T-cell (primary cell): ENCODE data around the gene PAGR1. TPM values are rescaled to one million over a fixed set of nuclear protein-coding genes. Genes with fewer than 3 reads are reported as not detected.
A peak's percentile ranks its signal among the peaks of the same experiment; 100 is the strongest.
"Not testable (repeated sequence)": the region's sequence is repeated elsewhere in the genome, so short reads cannot be mapped to it uniquely, and the experiment has no call there.

Experiments
- ATAC-seq, 4 experiments: fragments of 200-7000 bp in 3 of 4; fragments of 150-1000 bp in 1 of 4; cut with Tn5 transposase; replicated peaks in 1 of 4; 1 replicate in 3 of 4; 2 replicates in 1 of 4; pipeline ENCODE4 v1.10.0; 2021; ENCODE audit warnings: moderate library complexity in 3 of 4, mild to moderate bottlenecking in 2 of 4, moderate number of reproducible peaks in 1 of 4
- CTCF ChIA-PET, 2 donors: fragments of 300-600 bp; sonication (Branson Sonifier 250); formaldehyde crosslinking; loops; one replicate each; lab custom pipeline; 2022; ENCODE audit warnings: antibody characterized with exemption in 2 of 2; lab: Charles Lee
- POLR2A ChIA-PET, 2 donors: fragments of 300-600 bp; sonication (Branson Sonifier 250); formaldehyde crosslinking; loops; one replicate each; lab custom pipeline; 2022; ENCODE audit warnings: antibody characterized with exemption in 2 of 2; lab: Charles Lee
- DNase-seq, 35 experiments: peaks; one replicate each; pipeline versions ENCODE4 v3.0.0 to v3.0.0-alpha.2; 2013 to 2023
- H3K27ac ChIP-seq: one replicate; pipeline ENCODE4 v1.5.1; 2013; ENCODE audit warnings: low read length
- H3K27me3 ChIP-seq, 2 experiments: replicated peaks in 1 of 2; 1 replicate in 1 of 2; 2 replicates in 1 of 2; pipeline versions ENCODE4 v1.6.1 to v1.7.0; 2013; ENCODE audit warnings: low read length in 1 of 2, mixed read lengths in 1 of 2; ENCODE audit not compliant: control insufficient read depth in 2 of 2, insufficient read depth in 2 of 2; ENCODE audit errors: extremely low read depth in 1 of 2
- H3K36me3 ChIP-seq, 2 donors: 1 replicate in 1 of 2; 2 replicates in 1 of 2; pipeline versions ENCODE4 v1.6.1 to v1.7.0; 2013; ENCODE audit warnings: low read length in 1 of 2; ENCODE audit not compliant: control insufficient read depth in 2 of 2, insufficient read depth in 1 of 2; ENCODE audit errors: extremely low read depth in 1 of 2
- H3K4me1 ChIP-seq, 2 experiments: 1 replicate in 1 of 2; 2 replicates in 1 of 2; pipeline versions ENCODE4 v1.6.1 to v1.7.0; 2013; ENCODE audit warnings: low read length in 2 of 2, mixed read lengths in 1 of 2; ENCODE audit not compliant: insufficient read depth in 2 of 2, control insufficient read depth in 1 of 2; ENCODE audit errors: extremely low read depth in 1 of 2
- H3K4me3 ChIP-seq, 2 donors: 1 replicate in 1 of 2; 2 replicates in 1 of 2; pipeline versions ENCODE4 v1.5.1 to v1.7.0; 2013; ENCODE audit warnings: mild to moderate bottlenecking in 2 of 2, low read length in 1 of 2, moderate library complexity in 1 of 2; ENCODE audit not compliant: control insufficient read depth in 1 of 2; ENCODE audit errors: extremely low read depth in 1 of 2
- H3K9me3 ChIP-seq: 2 replicates; pipeline ENCODE4 v1.7.0; 2013
- H3K27ac Mint-ChIP-seq, 2 donors: one replicate each; pipeline ENCODE4 v1.8.0; 2020 to 2021; ENCODE audit warnings: mild to moderate bottlenecking in 2 of 2, mixed read lengths in 2 of 2
- H3K27me3 Mint-ChIP-seq, 2 donors: one replicate each; pipeline ENCODE4 v1.8.0; 2021 to 2022; ENCODE audit warnings: mixed read lengths in 2 of 2
- H3K36me3 Mint-ChIP-seq: one replicate; pipeline ENCODE4 v1.8.0; 2021; ENCODE audit warnings: mixed read lengths
- H3K4me1 Mint-ChIP-seq, 3 donors: one replicate each; pipeline ENCODE4 v1.8.0; 2020 to 2022; ENCODE audit warnings: mixed read lengths in 3 of 3, mild to moderate bottlenecking in 1 of 3
- H3K4me3 Mint-ChIP-seq, 3 donors: one replicate each; pipeline ENCODE4 v1.8.0; 2020 to 2022; ENCODE audit warnings: mild to moderate bottlenecking in 3 of 3, mixed read lengths in 3 of 3, moderate library complexity in 3 of 3
- H3K9me3 Mint-ChIP-seq, 3 donors: one replicate each; pipeline ENCODE4 v1.8.0; 2020 to 2022; ENCODE audit warnings: mixed read lengths in 3 of 3
- WGBS: methylation state at CpG from one replicate; pipeline ENCODE4 v1.1.5; 2013; ENCODE audit warnings: missing lambda C conversion rate; ENCODE audit not compliant: insufficient coverage; 5-methylcytosine and 5-hydroxymethylcytosine counted together
- total RNA-seq, 35 experiments: library from RNA in 6 of 35; stranded (reverse) in 6 of 35; fragments of 120-200 nt in 1 of 35; gene quantifications; one replicate each; pipeline versions ENCODE4 v1.2.1 to v1.2.4 and lab custom pipeline; 2013 to 2026

Gene PAGR1
- total RNA-seq, 5 donors from 2014 or later (not counting 1 experiment from before 2014, with no cell fraction given), result 16.0 to 47.2 (median 40.6) TPM

DNA sequence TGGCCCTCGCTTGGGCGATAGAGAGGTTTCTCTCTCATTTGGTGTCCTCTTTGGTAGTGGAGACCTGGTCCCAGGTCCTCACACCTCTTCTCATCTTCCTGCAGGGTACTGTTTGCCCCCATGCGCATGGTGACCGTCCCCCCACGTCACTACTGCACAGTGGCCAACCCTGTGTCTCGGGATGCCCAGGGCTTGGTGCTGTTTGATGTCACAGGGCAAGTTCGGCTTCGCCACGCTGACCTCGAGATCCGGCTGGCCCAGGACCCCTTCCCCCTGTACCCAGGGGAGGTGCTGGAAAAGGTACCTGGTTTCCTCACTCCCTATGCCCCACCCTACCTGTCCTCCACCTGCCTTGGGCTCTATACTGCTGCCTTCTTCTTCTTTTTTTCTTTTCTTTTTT is 14.8 kb downstream of the PAGR1 start:
- H3K36me3 ChIP-seq, result peaks cover 4 to 53% of the 10 kb centered on the region in 2 donors
- peaks cover 16% of the 10 kb centered on the region for H3K36me3 Mint-ChIP-seq
- no peaks in the 10 kb centered on the region for H3K27me3 ChIP-seq
- peak overlapping the region in 1 of 2 donors; percentile 16 for H3K27ac Mint-ChIP-seq
- no peaks in the 10 kb centered on the region for H3K27me3 Mint-ChIP-seq
- H3K4me3 Mint-ChIP-seq, result no peak overlapping the region
- no peak overlapping the region for H3K4me3 ChIP-seq
- H3K27ac ChIP-seq, result no peak overlapping the region
- ChIA-PET CTCF (no interaction called here), POLR2A (no interaction called here)
- H3K4me1 ChIP-seq, result peaks cover 20 to 52% of the 10 kb centered on the region in 2 experiments
- no peaks in the 10 kb centered on the region for H3K9me3 Mint-ChIP-seq
- H3K9me3 ChIP-seq, result no peaks in the 10 kb centered on the region
- DNase-seq (no peak), ATAC-seq (no peak)
- WGBS, result 91% methylated on average over 5 of the region's 11 CpGs
- peaks cover 37 to 54% (median 51%) of the 10 kb centered on the region in 3 donors for H3K4me1 Mint-ChIP-seq

GRCh38 chr16:29831490-29831889 is 15.5 kb downstream of the PAGR1 start:
- Histone ChIP-seq H3K4me3 (no peak overlapping the region), H3K4me1 (peaks cover 13 to 44% of the 10 kb centered on the region in 2 experiments), H3K27ac (no peak overlapping the region), H3K36me3 (peaks cover 4 to 56% of the 10 kb centered on the region in 2 donors), H3K9me3 (no peaks in the 10 kb centered on the region), H3K27me3 (no peaks in the 10 kb centered on the region)
- H3K9me3 Mint-ChIP-seq, result no peaks in the 10 kb centered on the region
- DNase-seq (no peak), ATAC-seq (no peak)
- 100% methylated on average over 1 of the region's 2 CpGs for WGBS
- no peaks in the 10 kb centered on the region for H3K27me3 Mint-ChIP-seq
- ChIA-PET POLR2A (no interaction called here), CTCF (no interaction called here)
- H3K27ac Mint-ChIP-seq, result peak overlapping the region in 1 of 2 donors; percentile 73
- H3K36me3 Mint-ChIP-seq, result peaks cover 18% of the 10 kb centered on the region
- peaks cover 30 to 48% (median 45%) of the 10 kb centered on the region in 3 donors for H3K4me1 Mint-ChIP-seq
- H3K4me3 Mint-ChIP-seq, result peak overlapping the region in 1 of 3 donors; percentile 12

GRCh38 chr16:29833219-29833618 is 17.3 kb downstream of the PAGR1 start:
- Mint-ChIP-seq H3K36me3 (peaks cover 27% of the 10 kb centered on the region), H3K27ac (peak overlapping the region in 1 of 2 donors; percentile 6), H3K4me1 (peaks cover 14 to 31% (median 28%) of the 10 kb centered on the region in 3 donors)
- peaks cover 4 to 72% of the 10 kb centered on the region in 2 donors for H3K36me3 ChIP-seq
- not testable (repeated sequence) for H3K9me3 ChIP-seq, H3K27me3 ChIP-seq, H3K9me3 Mint-ChIP-seq, H3K4me3 ChIP-seq, DNase-seq, ATAC-seq, H3K27ac ChIP-seq, H3K27me3 Mint-ChIP-seq, H3K4me3 Mint-ChIP-seq
- ChIA-PET POLR2A (interaction anchor here (0.6 to 0.7 kb wide), 2 partner anchors 15 to 1024 kb away, joined by 5 to 7 read pairs; no protein-coding TSS in a partner anchor), CTCF (interaction anchor here (0.6 to 0.7 kb wide), 2 partner anchors 76 to 147 kb away, joined by 3 read pairs; no protein-coding TSS in a partner anchor)
- peaks cover 7 to 28% of the 10 kb centered on the region in 2 experiments for H3K4me1 ChIP-seq
- no CpG with 5 or more reads among the region's 4 CpGs for WGBS

GRCh38 chr16:29834079-29834478 is 18.1 kb downstream of the PAGR1 start:
- Histone ChIP-seq H3K27ac (no peak overlapping the region), H3K27me3 (no peaks in the 10 kb centered on the region), H3K4me3 (no peak overlapping the region), H3K4me1 (peaks cover 3 to 20% of the 10 kb centered on the region in 2 experiments), H3K36me3 (peaks cover 9 to 80% of the 10 kb centered on the region in 2 donors), H3K9me3 (no peaks in the 10 kb centered on the region)
- DNase-seq (no peak), ATAC-seq (no peak)
- Mint-ChIP-seq H3K9me3 (no peaks in the 10 kb centered on the region), H3K36me3 (peaks cover 27% of the 10 kb centered on the region), H3K27me3 (no peaks in the 10 kb centered on the region), H3K27ac (peak overlapping the region in 1 of 2 donors; percentile 28), H3K4me3 (no peak overlapping the region), H3K4me1 (peaks cover 7 to 24% (median 21%) of the 10 kb centered on the region in 3 donors)
- ChIA-PET CTCF (interaction anchor here in 1 of 2 donors (0.6 kb wide), 2 partner anchors 37 to 137 kb away, joined by 3 read pairs; no protein-coding TSS in a partner anchor), POLR2A (interaction anchor here in 1 of 2 donors (0.7 kb wide), 1 partner anchor 167 kb away, joined by 4 read pairs; no protein-coding TSS in a partner anchor)
- WGBS, result 80% methylated on average over 1 of the region's 5 CpGs

DNA sequence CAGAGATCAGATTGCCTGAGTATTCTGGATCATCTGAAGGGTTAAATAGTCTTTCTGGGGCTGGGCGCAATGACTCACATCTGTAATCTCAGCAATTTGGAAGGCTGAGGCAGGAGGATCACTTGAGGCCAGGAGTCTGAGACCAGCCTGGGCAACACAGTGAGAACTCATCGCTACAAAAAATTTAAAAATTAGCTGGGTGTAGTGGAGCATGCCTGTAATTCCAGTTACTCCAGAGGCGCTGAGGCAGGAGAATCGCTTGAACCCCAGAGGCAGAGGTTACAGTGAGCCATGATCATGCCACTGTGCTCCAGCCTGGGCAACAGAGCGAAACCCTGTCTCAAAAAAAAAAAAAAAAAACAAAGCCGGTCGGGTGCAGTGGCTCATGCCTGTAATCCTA is 20.0 kb downstream of the PAGR1 start:
- no peaks in the 10 kb centered on the region for H3K27me3 Mint-ChIP-seq
- no peak for DNase-seq
- H3K4me1 Mint-ChIP-seq, result peaks cover 4 to 7% (median 6%) of the 10 kb centered on the region in 3 donors
- peaks cover 39% of the 10 kb centered on the region for H3K36me3 Mint-ChIP-seq
- ATAC-seq, result no peak
- WGBS, result 100% methylated on average over 4 of the region's 7 CpGs
- Histone ChIP-seq H3K4me3 (no peak overlapping the region), H3K36me3 (peaks cover 18 to 88% of the 10 kb centered on the region in 2 donors), H3K27ac (no peak overlapping the region), H3K9me3 (no peaks in the 10 kb centered on the region), H3K27me3 (no peaks in the 10 kb centered on the region), H3K4me1 (peaks cover 0 to 2% of the 10 kb centered on the region in 2 experiments)
- H3K27ac Mint-ChIP-seq, result no peak overlapping the region
- H3K9me3 Mint-ChIP-seq, result no peaks in the 10 kb centered on the region
- ChIA-PET CTCF (interaction anchor here in 1 of 2 donors (0.7 kb wide), 2 partner anchors 14 to 67 kb away, joined by 3 read pairs; no protein-coding TSS in a partner anchor), POLR2A (no interaction called here)
- H3K4me3 Mint-ChIP-seq, result no peak overlapping the region

- POLR2A ChIA-PET, result no interaction called here
- H3K36me3 Mint-ChIP-seq, result peaks cover 43% of the 10 kb centered on the region
- CTCF ChIA-PET, result interaction anchor here in 1 of 2 donors (0.7 kb wide), 2 partner anchors 15 to 66 kb away, joined by 3 read pairs; no protein-coding TSS in a partner anchor
- Histone ChIP-seq H3K4me1 (peaks cover 0 to under 1% of the 10 kb centered on the region in 2 experiments), H3K36me3 (peaks cover 20 to 88% of the 10 kb centered on the region in 2 donors), H3K27me3 (no peaks in the 10 kb centered on the region), H3K27ac (no peak overlapping the region), H3K4me3 (no peak overlapping the region), H3K9me3 (no peaks in the 10 kb centered on the region)
- ATAC-seq (no peak), DNase-seq (no peak)
- H3K9me3 Mint-ChIP-seq, result no peaks in the 10 kb centered on the region
- no peak overlapping the region for H3K27ac Mint-ChIP-seq
- H3K27me3 Mint-ChIP-seq, result no peaks in the 10 kb centered on the region
- H3K4me3 Mint-ChIP-seq, result no peak overlapping the region
- H3K4me1 Mint-ChIP-seq, result peaks cover 0 to 5% (median 4%) of the 10 kb centered on the region in 3 donors
- WGBS, result 96% methylated on average over 5 of the region's 15 CpGs
Measured at GRCh38 chr16:29836623-29837022, 20.7 kb downstream of the PAGR1 start.
